ENCODE data around the gene HDAC4. TPM values are rescaled to one million over a fixed set of nuclear protein-coding genes. Genes with fewer than 3 reads are reported as not detected.
A peak's percentile ranks its signal among the peaks of the same experiment; 100 is the strongest.

The HDAC4 gene
- total and polyA plus RNA-seq, 7 donors: 7.9 to 329 (median 129) TPM

- DNase-seq: peak in 1 of 2 donors; percentile 34
- TF ChIP-seq CTCF (IDR thresholded peaks at IDR 0.05): no peak
- peak in 1 of 4 donors; percentile 13 for ATAC-seq
- no peak overlapping the region for H3K4me3 ChIP-seq
- H3K4me1 ChIP-seq: no peaks in the 10 kb centered on the region
- no peak overlapping the region for H3K27ac ChIP-seq
- intact Hi-C loops (cut with DNase I): no loop called here
- H3K36me3 ChIP-seq (ENCODE audit: insufficient read depth in 1 of 2, low read depth in 1 of 2): peaks cover 0 to 79% of the 10 kb centered on the region in 2 donors
- no peaks in the 10 kb centered on the region for H3K9me3 ChIP-seq
- WGBS, 3 donors: 71 to 73% (median 72%) methylated on average over 16 of the region's 16 CpGs
- H3K27me3 ChIP-seq (ENCODE audit: insufficient read depth in 3 of 3, low read length in 2 of 3): no peaks in the 10 kb centered on the region
Measured at GRCh38 chr2:239121600-239122012, 279.2 kb downstream of the HDAC4 start.

- H3K4me3 ChIP-seq: no peak overlapping the region
- H3K36me3 ChIP-seq (ENCODE audit: insufficient read depth in 1 of 2, low read depth in 1 of 2): peaks cover 0 to 78% of the 10 kb centered on the region in 2 donors
- DNase-seq (peak in 1 of 2 donors; percentile 3), ATAC-seq (no peak)
- H3K27me3 ChIP-seq (ENCODE audit: insufficient read depth in 3 of 3, low read length in 2 of 3): no peaks in the 10 kb centered on the region
- intact Hi-C loops (cut with DNase I): no loop called here
- H3K4me1 ChIP-seq: no peaks in the 10 kb centered on the region
- no peaks in the 10 kb centered on the region for H3K9me3 ChIP-seq
- WGBS, 3 donors: 45 to 63% (median 62%) methylated on average over 4 of the region's 4 CpGs
- H3K27ac ChIP-seq: no peak overlapping the region
- no peak for TF ChIP-seq CTCF (IDR thresholded peaks at IDR 0.05)
Measured at GRCh38 chr2:239120664-239121063, 280.2 kb downstream of the HDAC4 start.

GRCh38 chr2:239119346-239120126 is 281.3 kb downstream of the HDAC4 start:
- Histone ChIP-seq H3K27ac (no peak overlapping the region), H3K27me3 (ENCODE audit: insufficient read depth in 3 of 3, low read length in 2 of 3) (no peaks in the 10 kb centered on the region), H3K36me3 (ENCODE audit: insufficient read depth in 1 of 2, low read depth in 1 of 2) (peaks cover 0 to 77% of the 10 kb centered on the region in 2 donors), H3K9me3 (no peaks in the 10 kb centered on the region), H3K4me3 (no peak overlapping the region), H3K4me1 (peaks cover 8% of the 10 kb centered on the region)
- 88 to 89% (median 89%) methylated on average over 19 to 21 of the region's 21 CpGs for WGBS, 3 donors
- DNase-seq (peak in 1 of 2 donors; percentile 11), ATAC-seq (peak in 2 of 4 donors; percentile 11 to 14)
- intact Hi-C loops (cut with DNase I): no loop called here
- TF ChIP-seq CTCF (IDR thresholded peaks at IDR 0.05): no peak

- TF ChIP-seq CTCF (IDR thresholded peaks at IDR 0.05): no peak
- 83 to 88% (median 85%) methylated on average over 18 of the region's 18 CpGs for WGBS, 3 donors
Measured at GRCh38 chr2:239118675-239119211, 282.1 kb downstream of the HDAC4 start.

More at GRCh38 chr2:239118675-239119211, 282.1 kb downstream of the HDAC4 start:
- Histone ChIP-seq H3K27ac (no peak overlapping the region), H3K36me3 (ENCODE audit: insufficient read depth in 1 of 2, low read depth in 1 of 2) (peaks cover 0 to 77% of the 10 kb centered on the region in 2 donors), H3K9me3 (no peaks in the 10 kb centered on the region), H3K4me1 (peaks cover 16% of the 10 kb centered on the region), H3K4me3 (no peak overlapping the region), H3K27me3 (ENCODE audit: insufficient read depth in 3 of 3, low read length in 2 of 3) (no peaks in the 10 kb centered on the region)
- DNase-seq (peak in 1 of 2 donors; percentile 14), ATAC-seq (peak in 1 of 4 donors; percentile 5)
- intact Hi-C loops (cut with DNase I): no loop called here

Data from psoas muscle (tissue), 8 donors.